Progenitor cell of endocrine pancreas (in vitro differentiated cells): Measurements from ENCODE around the gene AMH. TPM values are rescaled to one million over a fixed set of nuclear protein-coding genes. Genes with fewer than 3 reads are reported as not detected.

Experiments used
- DNase-seq: peaks from one replicate; pipeline ENCODE4 v3.0.0; 2021; ENCODE audit warnings: low spot score; ENCODE audit not compliant: unreplicated experiment
- H3K27ac Mint-ChIP-seq: 2 replicates; pipeline ENCODE4 v1.8.0; 2021; ENCODE audit warnings: mild to moderate bottlenecking, moderate library complexity, mixed read lengths
- H3K27me3 Mint-ChIP-seq: 2 replicates; pipeline ENCODE4 v1.8.0; 2021; ENCODE audit warnings: mixed read lengths
- H3K36me3 Mint-ChIP-seq: 2 replicates; pipeline ENCODE4 v1.8.0; 2022; ENCODE audit warnings: mixed read lengths; ENCODE audit not compliant: insufficient read depth
- H3K4me1 Mint-ChIP-seq: 2 replicates; pipeline ENCODE4 v1.8.0; 2021; ENCODE audit warnings: low read depth, mixed read lengths
- H3K4me3 Mint-ChIP-seq: 2 replicates; pipeline ENCODE4 v1.8.0; 2021; ENCODE audit warnings: low read depth, mild to moderate bottlenecking, moderate library complexity, mixed read lengths
- H3K9me3 Mint-ChIP-seq: 2 replicates; pipeline ENCODE4 v1.8.0; 2021; ENCODE audit warnings: low read depth, mixed read lengths
- total RNA-seq: library from RNA; stranded (reverse); gene quantifications from 2 replicates; pipeline ENCODE4 v1.2.1, GENCODE V29; 2021
- TF ChIP-seq, protein P1 (sequence below): fragments of 200-600 bp; sonication (generic); IDR thresholded peaks from one replicate; pipeline ENCODE4 v1.5.0; 2021; ENCODE audit warnings: antibody characterized with exemption, mild to moderate bottlenecking; ENCODE audit not compliant: unreplicated experiment

Gene AMH
- total RNA-seq, 1 donor from 2014 or later = 58.4 TPM

DNA sequence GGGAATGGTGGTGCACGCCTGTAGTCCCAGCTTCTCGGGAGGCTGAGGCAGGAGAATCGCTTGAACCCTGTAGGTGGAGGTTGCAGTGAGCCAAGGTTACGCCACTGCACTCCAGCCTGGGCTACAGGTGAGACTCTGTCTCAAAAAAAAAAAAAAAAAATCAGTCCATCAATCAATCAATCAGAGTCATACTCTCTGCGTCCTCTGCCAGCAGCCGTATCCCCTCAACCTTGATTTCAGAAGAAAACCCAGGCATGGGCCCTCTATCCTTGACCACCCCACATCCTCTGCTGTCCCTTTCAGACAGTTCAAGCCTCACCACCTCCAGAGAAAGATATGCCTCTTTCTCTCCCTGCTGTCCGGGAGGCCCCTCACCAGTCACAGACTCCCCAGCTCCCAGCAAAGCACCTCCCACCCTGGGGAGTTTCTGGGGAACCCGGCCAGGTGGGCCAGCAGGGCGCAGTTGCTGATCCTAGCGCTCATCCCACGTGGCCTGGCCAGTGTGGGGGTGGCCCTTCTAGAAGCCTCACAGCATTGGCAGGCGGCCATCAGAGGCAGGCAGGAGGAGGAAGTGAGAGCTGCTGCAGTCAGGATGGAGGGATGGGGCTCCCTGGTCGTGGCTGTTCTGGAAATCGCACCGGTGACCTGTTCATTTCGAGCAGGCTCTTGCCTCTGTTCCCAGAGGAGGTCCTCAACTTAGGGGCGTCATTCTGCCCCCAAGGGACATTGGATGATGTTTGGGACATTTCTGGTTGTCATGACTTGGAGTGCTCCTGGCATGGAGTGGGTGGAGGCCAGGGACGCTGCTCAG is 17.3 kb downstream of the AMH start:
- Mint-ChIP-seq H3K27ac (peak overlapping the region; percentile 20), H3K27me3 (no peaks in the 10 kb centered on the region), H3K36me3 (peaks cover under 1% of the 10 kb centered on the region), H3K4me3 (peak overlapping the region; percentile 21), H3K9me3 (no peaks in the 10 kb centered on the region), H3K4me1 (peaks cover 3% of the 10 kb centered on the region)
- TF ChIP-seq, protein P1, sequence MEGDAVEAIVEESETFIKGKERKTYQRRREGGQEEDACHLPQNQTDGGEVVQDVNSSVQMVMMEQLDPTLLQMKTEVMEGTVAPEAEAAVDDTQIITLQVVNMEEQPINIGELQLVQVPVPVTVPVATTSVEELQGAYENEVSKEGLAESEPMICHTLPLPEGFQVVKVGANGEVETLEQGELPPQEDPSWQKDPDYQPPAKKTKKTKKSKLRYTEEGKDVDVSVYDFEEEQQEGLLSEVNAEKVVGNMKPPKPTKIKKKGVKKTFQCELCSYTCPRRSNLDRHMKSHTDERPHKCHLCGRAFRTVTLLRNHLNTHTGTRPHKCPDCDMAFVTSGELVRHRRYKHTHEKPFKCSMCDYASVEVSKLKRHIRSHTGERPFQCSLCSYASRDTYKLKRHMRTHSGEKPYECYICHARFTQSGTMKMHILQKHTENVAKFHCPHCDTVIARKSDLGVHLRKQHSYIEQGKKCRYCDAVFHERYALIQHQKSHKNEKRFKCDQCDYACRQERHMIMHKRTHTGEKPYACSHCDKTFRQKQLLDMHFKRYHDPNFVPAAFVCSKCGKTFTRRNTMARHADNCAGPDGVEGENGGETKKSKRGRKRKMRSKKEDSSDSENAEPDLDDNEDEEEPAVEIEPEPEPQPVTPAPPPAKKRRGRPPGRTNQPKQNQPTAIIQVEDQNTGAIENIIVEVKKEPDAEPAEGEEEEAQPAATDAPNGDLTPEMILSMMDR = no peak
- no peak for DNase-seq

DNA sequence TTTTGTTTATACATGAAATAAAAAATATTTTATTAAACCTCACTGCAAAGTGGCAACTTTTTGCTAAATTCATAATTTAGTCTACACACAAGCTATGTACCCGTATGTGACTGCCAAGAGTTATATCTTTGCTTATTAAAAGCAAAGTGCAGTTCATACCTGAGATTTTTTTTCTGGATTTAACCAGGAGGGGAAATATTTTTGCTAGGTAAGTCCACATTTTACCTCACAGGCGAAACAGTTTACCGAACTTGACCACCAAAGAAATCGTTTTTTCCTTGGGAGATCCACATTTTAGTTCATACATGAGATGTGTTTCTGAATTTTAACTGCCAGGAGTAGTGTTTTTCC is 19.3 kb downstream of the AMH start:
- H3K4me1 Mint-ChIP-seq = peaks cover 10% of the 10 kb centered on the region
- DNase-seq = no peak
- TF ChIP-seq, protein P1 = no peak
- peak overlapping the region; percentile 71 for H3K27ac Mint-ChIP-seq
- no peaks in the 10 kb centered on the region for H3K27me3 Mint-ChIP-seq
- H3K36me3 Mint-ChIP-seq = peaks cover 7% of the 10 kb centered on the region
- H3K4me3 Mint-ChIP-seq = peak overlapping the region; percentile 90
- no peaks in the 10 kb centered on the region for H3K9me3 Mint-ChIP-seq

DNA sequence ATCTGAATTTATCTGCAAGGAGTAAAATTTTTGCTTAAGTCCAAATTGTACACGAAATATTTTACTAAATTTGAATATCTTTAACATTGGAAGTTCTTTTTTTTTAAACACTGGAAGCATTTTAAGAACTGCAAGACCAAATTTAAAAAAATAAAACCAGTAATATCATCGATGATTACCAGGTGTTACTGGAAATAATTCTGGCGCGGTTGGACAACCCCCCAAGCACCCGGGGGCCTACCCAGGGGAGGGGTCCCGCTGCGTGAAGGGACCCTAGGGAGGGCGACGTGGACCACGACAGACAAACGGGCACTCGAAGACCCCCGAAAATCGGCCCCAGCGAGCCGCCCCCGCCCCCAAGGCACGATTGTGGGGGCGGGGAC is 19.7 kb downstream of the AMH start:
- peak overlapping the region; percentile 90 for H3K4me3 Mint-ChIP-seq
- TF ChIP-seq, protein P1 = no peak
- peaks cover 13% of the 10 kb centered on the region for H3K4me1 Mint-ChIP-seq
- H3K27ac Mint-ChIP-seq = peak overlapping the region; percentile 62
- H3K27me3 Mint-ChIP-seq = no peaks in the 10 kb centered on the region
- H3K36me3 Mint-ChIP-seq = peaks cover 9% of the 10 kb centered on the region
- no peaks in the 10 kb centered on the region for H3K9me3 Mint-ChIP-seq
- DNase-seq = no peak

DNA sequence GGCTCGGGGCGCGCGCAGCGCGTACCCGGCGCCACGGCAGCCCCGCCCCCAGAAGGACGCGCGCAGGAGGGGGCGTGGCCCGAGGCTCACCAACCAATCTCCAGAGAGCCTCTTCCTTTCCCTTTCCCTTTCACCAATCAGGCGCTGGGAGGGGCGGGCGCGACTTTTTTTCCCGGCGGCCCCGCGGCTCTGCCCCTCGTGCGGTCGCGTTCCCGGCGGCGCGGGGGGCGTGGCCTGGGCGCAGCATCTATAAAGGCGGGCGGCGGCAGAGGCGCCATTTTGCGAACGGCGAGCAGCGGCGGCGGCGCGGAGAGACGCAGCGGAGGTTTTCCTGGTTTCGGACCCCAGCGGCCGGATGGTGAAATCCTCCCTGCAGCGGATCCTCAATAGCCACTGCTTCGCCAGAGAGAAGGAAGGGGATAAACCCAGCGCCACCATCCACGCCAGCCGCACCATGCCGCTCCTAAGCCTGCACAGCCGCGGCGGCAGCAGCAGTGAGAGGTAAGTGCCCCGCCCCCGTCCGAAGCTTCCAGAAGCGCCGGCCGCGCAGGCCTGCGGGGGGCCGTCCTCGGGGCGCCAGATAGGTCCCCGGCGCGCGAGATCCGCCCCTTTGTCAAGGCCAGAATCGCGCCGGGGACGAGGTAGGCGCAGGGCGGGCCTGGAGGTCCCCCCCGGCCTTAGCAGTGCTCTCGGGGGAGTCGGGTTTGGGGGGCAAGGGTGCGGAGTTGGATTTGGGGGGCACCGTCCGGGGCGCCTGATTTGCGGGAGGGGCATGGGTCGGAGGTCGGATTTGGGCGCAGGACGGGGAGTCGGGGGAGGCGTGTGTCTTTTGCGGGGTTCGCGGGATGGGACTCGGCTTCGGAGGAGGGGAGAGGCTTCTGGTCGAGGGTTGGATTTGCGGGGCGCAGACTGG is 20.4 kb downstream of the AMH start:
- peak overlapping the region; percentile 95 for H3K27ac Mint-ChIP-seq
- no peaks in the 10 kb centered on the region for H3K27me3 Mint-ChIP-seq
- TF ChIP-seq, protein P1 = peak; percentile 31
- H3K36me3 Mint-ChIP-seq = peaks cover 12% of the 10 kb centered on the region
- no peaks in the 10 kb centered on the region for H3K9me3 Mint-ChIP-seq
- H3K4me3 Mint-ChIP-seq = peak overlapping the region; percentile 90
- DNase-seq = peak; percentile 99
- peaks cover 16% of the 10 kb centered on the region for H3K4me1 Mint-ChIP-seq

DNA sequence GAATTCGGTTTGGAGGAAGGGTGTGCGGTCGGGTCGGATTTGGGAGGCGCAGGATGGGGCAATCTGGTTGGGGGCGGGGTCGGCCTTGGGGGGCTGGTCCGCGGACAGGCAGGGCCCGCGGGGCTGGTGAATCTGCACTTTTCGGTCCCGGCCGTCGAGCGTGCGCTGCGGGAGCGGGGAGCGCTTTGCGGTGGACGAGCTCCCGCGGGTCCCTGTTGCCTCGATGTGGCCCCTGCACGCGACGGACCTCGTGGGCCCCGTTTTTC is 21.0 kb downstream of the AMH start:
- peak overlapping the region; percentile 95 for H3K27ac Mint-ChIP-seq
- H3K4me3 Mint-ChIP-seq = peak overlapping the region; percentile 90
- H3K36me3 Mint-ChIP-seq = peaks cover 13% of the 10 kb centered on the region
- H3K4me1 Mint-ChIP-seq = peaks cover 16% of the 10 kb centered on the region
- H3K9me3 Mint-ChIP-seq = no peaks in the 10 kb centered on the region
- no peak for DNase-seq
- H3K27me3 Mint-ChIP-seq = no peaks in the 10 kb centered on the region
- TF ChIP-seq, protein P1 = no peak
